ENCODE data around the gene PPM1M.
"Not testable (repeated sequence)": the region's sequence is repeated elsewhere in the genome, so short reads cannot be mapped to it uniquely, and the experiment has no call there.

The PPM1M gene

DNA sequence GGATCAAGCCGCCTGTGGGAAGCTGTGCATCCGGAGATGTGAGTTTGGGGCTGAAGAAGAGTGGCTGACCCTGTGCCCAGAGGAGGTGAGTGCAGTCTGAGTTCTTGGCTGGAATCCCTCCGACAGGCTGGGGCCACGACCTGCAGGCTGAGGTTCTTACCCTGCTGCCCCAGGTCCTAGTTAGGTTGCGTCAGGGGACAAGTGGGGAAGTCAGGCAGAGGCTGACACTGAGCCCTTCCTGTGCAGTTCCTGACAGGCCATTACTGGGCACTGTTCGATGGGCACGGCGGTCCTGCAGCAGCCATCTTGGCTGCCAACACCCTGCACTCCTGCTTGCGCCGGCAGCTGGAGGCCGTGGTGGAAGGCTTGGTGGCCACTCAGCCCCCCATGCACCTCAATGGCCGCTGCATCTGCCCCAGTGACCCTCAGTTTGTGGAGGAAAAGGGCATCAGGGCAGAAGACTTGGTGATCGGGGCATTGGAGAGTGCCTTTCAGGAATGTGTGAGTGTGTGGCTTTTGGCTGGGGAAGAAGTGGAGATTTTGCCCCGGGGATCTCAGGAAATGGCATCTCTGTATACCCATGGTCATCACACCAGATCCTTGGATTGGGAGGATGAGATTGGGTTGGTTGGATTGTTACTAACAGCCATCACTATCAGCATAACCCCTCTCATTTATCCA lies 1.3 kb downstream of the PPM1M start:
- no peak for DNase-seq (ENCODE audit: low read depth in 2 of 2)

DNA sequence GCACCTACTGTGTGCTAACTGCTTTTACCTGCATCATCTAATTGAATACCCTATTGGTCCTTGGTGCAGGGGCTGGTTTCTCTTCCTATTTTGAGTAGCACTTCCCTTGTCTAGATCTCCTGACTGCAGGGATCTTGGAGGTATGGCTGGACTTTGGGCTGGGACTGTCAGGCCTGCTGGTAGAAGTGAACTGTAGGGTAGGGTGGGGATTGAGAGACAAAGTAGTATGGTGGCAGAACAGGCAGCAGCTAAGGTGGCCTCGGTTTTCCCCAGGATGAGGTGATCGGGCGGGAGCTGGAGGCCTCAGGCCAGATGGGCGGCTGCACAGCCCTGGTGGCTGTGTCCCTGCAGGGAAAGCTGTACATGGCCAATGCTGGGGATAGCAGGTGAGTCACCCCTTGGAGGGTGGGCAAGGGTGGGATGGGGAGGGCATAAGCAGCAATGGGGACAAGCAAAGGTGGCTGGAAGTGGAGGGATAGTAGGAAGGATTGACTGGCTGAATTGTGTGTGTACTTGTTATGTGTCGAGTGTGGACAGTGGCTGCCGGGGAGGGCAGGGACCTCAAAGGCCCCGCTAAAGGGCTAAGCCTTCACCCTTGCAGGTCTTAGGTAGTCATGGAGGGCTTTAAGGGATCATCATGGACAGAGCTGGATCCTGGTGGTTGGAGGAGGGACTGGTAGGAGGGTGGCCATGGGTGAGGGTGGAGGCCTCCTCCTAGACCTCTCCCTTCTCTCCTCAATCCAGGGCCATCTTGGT lies 2.0 kb downstream of the PPM1M start:
- DNase-seq (ENCODE audit: low read depth in 2 of 2): no peak

DNA sequence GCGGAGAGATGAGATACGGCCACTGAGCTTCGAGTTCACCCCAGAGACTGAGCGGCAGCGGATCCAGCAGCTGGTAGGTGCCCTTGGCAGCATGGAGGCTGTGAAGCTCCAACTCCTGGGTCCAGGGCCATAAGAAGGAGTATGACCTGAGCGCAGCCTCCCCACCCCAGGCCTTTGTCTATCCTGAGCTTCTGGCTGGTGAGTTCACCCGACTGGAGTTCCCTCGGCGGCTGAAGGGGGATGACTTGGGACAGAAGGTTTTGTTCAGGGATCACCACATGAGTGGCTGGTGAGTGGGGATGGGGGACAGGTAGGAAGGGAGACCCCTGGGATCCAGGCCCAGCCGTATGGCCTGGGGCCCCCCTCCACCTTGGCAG lies 2.6 kb downstream of the PPM1M start:
- no peak for DNase-seq (ENCODE audit: low read depth in 2 of 2)

DNA sequence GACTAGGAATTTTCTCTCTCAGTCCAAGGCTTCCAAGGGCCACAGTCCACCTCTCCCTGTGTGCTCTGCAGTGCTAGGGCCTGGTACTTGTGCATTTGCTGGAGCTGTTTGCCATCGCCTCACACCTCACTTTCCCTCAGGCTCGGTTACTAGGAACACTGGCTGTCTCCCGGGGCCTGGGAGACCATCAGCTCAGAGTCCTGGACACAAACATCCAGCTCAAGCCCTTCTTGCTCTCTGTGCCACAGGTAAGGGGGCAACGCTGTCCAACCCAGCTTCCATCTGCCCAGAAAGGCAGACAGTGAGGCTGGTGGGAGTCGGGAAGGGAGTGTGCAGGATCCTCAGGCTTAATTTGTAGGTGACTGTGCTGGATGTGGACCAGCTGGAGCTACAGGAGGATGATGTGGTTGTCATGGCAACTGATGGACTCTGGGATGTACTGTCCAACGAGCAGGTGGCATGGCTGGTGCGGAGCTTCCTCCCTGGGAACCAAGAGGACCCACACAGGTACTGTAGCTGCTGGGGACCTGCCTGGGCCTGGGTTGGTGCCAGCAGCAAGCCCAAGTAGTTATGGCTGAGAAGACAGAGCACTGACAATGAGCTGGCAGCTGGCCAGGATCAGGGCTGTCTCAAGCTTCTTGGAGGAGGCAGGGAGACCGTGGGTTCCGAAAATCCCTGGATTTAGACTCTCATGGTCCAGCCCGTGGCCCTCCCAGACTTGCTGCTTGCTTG lies 3.4 kb downstream of the PPM1M start:
- DNase-seq (ENCODE audit: low read depth in 2 of 2): no peak

DNA sequence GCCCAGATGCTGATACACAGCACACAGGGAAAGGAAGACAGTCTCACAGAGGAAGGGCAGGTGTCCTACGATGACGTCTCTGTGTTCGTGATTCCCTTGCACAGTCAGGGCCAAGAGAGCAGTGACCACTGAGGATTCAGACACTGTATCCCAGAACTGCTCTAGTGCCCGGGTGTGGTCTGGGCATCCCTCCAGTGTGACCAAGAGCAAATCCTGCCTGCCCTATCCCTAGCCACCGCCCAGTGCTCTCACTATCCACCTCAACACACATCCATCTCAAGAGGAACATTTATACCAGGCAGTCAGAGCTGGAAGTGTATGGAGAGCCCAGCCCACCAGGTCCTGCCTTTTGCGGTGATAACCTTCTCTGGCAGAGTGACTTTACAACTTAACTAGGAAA lies 4.1 kb downstream of the PPM1M start:
- DNase-seq (ENCODE audit: low read depth in 2 of 2): no peak

DNA sequence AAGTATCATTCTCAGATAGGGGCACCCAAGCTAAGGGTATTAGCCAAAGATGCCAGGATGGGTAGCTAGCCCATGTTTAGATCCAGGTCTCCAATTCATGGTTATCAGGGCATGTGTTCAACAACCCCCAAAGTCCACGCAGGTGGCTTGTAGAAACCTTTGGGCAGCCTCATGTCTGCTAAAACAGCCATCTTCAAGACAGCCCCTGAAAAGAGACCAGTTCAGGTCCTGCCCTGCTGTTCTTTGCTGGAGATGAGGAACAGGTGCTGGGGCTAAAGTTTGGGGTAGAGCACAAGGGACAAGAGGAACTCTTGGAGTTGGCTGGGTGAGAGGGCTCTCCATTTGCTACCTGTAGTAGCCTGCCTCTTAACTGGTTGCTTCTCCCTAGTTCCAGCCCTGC lies 4.6 kb downstream of the PPM1M start:
- no peak for DNase-seq (ENCODE audit: low read depth in 2 of 2)

DNA sequence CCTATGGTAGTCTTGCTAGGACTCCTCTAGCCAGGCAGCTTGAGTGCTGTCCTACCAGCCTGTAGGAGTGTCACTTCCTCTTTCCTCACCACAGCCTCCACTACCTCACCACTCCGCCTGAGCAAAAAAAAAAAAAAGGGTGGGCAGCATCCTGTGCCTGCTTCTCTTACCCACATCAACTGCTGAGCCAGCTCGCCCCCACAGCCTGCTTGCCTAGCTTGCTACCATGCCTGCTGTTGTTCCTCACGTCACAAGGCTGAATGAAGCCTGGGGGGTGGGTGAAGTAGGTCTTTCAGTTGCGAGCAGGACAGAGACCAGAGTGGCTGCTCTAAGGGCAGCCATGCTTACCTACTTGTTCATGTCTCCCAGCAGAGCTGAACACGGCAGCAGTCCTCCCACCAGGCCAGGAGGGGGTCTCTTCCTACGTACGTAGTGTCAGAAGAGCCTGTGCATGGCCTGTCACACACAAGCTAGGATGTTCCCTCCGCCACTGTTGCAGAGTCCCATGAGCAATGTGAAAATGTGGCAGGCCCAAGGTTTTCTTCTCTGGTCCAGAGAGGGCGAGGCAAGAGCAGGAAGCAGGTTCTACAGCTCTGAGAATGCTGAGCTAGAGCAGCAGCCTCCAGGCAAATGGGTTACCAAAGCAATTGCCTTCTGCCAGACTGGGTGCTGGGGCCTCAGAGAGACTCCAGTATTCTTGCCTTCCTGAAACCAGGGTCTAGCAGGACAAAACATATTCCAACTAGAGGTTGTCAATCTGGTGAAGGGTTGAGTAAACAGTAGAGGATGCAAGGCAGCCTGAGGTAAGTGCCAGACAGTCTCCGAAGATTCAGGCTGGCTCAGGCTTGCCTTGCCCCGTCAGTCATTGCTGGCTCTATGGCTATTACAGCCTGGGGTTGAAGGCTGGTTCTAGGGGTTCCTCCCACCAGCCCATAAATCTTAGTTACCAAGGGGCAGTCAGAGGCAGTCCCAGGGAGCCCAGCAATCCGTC lies 8.1 kb downstream of the PPM1M start:
- DNase-seq (ENCODE audit: low read depth in 2 of 2): peak; percentile 82 to 83

DNA sequence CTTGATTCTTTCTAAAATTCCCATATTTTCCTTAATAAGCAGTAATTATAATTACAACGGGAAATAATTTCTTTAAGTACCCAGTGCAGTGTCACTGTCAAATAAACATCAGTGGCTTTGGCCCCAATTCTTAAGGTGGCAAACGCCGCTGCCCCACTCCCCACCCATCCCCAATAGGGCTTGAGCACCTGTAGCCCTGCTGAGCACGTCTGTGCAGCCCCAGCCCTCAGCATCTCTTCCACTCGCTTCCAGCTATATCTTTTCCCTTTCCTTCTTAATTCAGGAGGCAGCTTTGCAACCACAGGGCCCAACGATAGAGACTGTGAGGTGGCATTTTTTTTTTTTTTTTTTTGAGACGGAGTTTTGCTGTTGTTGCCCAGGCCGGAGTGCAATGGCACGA lies 9.0 kb downstream of the PPM1M start:
- no peak for DNase-seq (ENCODE audit: low read depth in 2 of 2)

DNA sequence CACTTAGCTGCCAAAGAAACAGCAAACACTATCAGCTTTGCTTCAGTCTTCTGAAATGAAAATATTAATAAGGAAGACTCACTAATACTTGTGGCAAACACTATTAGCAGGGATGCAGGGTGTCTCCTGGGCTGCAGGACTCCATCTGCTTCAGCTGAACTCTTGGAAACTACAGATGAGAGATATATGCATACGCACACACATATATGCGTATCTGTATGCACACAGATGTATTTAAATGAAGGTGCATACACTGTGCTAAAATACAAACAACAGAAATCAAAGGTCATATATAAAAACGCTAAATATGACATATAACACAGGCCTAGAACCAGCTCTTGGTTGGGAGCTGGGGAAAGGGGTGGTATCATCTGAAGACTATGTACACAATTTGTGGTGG lies 10.6 kb downstream of the PPM1M start:
- no peak for DNase-seq (ENCODE audit: low read depth in 2 of 2)

DNA sequence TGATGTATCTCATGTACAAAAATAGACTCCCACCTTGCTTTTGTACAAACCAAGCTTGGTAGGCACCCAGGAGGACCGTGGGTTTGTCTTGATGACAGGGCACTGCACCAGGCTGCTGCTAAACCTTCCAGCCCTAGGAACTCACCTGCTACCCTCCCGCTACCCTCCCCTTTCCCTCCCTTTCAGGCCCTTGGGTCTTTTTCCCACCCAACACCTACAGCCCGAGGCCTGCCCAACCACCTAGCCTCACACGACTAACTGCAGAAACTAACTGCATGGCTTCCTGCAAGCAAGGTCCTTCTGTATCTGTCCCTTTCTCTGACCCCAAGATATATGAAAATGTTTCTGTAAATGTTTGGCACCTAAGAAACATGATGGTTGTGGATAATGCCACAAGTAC lies 11.1 kb downstream of the PPM1M start:
- no peak for DNase-seq (ENCODE audit: low read depth in 2 of 2)

DNA sequence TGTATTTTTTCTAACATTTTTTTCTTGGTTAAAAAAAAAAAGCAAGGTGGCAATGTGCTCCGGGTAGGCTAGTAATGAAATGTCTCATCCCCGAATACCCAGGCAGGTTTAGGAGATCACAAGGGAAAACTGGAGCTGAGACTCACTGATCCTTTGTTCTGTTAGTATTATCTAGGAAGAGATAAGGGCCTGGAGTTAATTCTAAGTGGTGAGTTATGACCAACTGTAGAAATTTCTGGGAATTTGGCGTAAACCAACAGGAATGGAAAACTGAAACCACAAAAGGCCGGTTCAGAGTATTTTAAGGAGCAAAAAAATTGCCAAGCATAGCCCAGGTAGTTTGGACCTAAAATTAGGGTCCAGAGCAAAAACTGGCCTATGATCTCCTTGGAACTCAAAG lies 12.4 kb downstream of the PPM1M start:
- DNase-seq (ENCODE audit: low read depth in 2 of 2): no peak

DNA sequence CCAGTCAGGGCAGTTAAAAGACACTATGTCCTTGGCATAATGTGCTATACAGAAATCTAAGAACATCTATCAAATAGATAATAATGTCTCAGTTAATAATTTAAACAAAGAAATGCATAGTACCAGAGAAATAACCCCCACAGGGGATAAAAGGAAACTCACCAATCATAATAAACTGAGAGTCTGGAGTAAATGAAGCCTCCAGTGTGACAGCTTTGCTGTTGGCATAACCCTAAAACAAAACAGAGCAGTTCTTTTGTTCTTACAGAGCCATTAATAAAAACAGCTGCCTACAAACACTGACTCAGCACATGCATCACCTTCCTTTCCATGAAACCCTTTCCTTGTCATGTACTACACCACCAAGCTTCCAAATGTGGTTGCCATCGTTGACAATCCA lies 13.5 kb downstream of the PPM1M start:
- DNase-seq (ENCODE audit: low read depth in 2 of 2): no peak

DNA sequence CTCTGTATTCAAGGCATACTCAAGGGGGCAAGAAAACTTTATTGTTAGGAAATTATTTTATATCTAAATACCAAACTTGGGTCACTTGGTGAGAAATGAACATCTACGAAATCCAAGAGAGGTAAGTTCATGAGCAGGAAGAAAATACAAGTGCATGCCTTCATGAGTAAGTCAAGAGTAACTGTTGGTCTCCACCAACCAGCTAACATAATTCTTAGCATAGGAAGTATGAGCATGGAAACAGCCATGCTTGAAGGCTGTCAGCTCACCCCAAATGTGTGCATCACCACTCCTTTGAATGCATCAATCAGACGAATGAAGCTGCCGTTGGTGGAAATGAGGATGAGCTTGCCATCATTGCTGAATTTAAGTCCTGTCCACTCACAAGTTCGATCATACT lies 13.9 kb downstream of the PPM1M start:
- DNase-seq (ENCODE audit: low read depth in 2 of 2): no peak

DNA sequence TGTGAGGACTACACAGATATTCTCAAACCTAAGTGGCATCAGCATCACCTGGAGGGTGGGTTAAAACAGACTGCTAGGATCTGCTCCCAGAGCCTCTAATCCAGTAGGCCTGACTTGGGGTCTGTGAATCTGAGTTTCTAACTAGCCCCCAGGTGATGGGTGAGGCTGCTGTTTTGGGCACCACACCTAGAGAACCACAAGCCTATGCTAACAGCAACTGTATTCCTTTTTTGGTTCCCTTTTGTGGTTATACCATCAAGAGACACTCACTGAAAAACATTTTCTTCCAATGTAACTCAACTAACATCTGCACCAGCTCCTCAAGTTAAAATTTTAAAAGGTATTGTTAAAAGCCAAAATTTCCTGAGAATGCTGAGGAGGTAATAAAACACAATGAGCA lies 16.9 kb downstream of the PPM1M start:
- DNase-seq (ENCODE audit: low read depth in 2 of 2): no peak

DNA sequence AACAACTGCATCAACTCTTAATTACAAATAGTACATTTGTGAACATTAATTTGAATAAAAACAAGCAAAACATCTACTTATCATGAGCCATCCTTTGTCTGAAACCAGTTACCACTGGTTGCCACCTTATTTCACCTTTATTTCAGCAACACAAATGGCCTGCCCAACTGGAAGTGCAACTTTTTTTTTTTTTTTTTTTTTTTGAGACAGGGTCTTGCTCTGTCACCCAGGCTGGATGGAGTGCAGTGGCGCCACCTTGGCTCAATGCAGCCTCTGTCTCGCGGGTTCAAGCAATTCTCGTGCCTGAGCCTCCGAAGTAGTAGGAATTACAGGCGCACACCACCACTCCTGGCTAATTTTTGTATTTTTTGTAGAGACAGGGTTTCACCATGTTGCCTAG lies 19.8 kb downstream of the PPM1M start:
- DNase-seq (ENCODE audit: low read depth in 2 of 2): no peak

DNA sequence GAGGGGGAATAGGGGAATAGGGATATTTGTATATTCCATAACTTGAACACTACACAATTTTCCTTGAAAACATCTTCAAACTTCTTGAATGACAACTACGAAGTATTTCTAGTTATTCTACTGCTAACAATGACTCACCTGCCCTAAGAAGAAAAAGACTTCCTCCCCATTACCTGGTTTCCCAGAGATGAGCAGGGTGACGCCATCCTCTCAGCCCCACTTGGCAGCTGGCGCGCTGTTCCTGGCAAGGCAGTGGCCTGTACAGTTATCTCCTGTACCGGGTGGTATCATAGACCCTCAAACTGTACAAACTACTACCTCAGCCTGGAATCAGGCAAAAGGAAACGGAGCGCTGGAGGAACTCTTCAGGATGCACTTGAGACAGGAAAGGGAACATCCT lies 22.5 kb downstream of the PPM1M start:
- peak in 1 of 2 donors; percentile 48 for DNase-seq (ENCODE audit: low read depth in 2 of 2)

DNA sequence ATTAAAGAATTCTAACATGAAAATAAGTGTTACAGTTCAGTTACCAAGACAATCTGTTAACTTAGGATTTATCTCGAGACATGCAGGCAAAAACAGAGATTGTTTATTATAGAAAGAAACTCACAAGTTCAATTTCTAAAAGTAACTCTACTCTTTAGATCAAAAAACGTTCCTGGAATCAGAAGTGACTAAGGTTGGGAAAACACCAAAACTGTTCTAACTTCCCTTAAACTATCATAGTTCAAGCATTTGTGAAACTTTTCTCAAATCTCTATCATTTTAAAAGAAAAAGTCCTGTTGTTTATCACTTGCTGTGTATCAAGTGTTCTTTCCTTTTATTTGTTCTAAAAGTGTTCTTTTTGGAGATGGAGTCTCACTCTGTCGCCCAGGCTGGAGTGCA lies 24.2 kb downstream of the PPM1M start:
- DNase-seq (ENCODE audit: low read depth in 2 of 2): no peak

DNA sequence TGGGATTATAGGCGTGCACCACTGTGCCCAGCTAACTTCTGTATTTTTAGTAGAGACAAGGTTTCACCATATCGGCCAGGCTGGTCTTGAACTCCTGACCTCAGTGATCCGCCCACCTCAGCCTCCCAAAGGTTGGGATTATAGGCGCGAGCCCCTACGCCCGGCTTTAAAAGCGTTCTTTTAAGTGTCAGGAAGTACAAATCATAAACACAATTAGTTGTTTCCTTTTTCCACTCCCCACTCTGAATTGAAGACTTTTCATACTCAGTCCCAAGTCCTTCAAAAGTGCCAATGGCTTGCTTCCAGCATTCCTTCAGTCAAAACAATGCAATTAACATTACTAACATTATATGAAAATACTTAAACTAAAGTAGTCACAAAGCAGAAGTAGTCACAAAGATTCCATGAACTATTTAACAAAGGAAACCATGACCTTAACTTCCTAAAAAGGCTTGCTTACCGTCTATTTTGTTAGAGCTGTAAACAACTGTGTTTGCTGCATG lies 24.7 kb downstream of the PPM1M start:
- no peak for DNase-seq (ENCODE audit: low read depth in 2 of 2)

DNA sequence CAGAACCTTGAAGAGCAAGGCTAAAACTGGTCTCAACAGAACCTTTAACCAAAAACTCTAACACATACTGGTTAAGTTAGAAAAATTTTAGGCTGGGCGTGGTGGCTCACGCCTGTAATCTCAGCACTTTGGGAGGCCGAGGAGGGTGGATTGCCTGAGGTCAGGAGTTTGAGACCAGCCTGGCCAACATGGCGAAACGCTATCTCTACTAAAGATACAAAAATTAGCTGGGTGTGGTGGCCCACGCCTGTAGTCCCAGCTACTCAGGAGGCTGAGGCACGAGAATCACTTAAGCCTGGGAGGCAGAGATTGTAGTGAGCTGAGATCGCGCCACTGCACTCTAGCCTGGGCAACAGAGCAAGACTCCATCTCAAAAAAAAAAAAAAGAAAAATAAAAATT lies 26.6 kb downstream of the PPM1M start:
- not testable (repeated sequence) for DNase-seq (ENCODE audit: low read depth in 2 of 2)

DNA sequence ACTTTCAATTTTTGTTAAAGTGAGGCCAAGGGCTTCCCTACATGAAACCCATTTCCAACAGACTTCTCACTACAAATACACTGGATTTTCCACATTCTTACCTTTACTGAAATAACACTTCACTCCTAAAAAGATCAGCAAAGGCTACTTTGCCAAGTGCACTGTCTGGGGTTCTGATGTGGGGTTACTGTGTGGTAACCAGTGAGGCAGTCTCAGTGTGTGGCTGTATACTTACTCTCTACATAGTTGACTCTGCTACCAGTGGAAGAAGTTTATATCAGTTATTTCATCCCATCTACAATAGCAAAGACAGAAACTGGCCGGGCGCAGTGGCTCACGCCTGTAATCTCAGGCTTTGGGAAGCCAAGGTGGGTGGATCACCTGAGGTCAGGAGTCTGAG lies 27.3 kb downstream of the PPM1M start:
- DNase-seq (ENCODE audit: low read depth in 2 of 2): no peak

DNA sequence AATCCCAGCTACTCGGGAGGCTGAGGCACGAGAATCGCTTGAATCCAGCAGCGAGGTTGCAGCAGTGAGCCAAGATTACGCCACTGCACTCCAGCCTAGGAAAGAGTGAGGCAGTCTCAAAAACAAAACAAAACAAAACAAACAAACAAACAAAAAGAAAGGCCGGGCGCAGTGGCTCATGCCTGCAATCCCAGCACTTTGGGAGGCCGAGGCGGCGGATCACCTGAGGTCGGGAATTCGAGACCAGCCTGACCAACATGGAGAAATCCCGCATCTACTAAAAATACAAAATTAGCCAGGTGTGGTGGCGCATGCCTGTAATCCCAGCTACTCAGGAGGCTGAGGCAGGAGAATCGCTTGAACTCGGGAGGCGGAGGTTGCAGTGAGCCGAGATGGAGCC lies 29.2 kb downstream of the PPM1M start:
- DNase-seq (ENCODE audit: low read depth in 2 of 2): not testable (repeated sequence)

Measured in stimulated activated CD4-positive, alpha-beta T cell treated with anti-CD3 and anti-CD28 coated beads, Interleukin-15, amount 100 ng/mL, for 48 hours (primary cell).